Measurements from ENCODE around the gene LCE1D.

The LCE1D gene

DNA sequence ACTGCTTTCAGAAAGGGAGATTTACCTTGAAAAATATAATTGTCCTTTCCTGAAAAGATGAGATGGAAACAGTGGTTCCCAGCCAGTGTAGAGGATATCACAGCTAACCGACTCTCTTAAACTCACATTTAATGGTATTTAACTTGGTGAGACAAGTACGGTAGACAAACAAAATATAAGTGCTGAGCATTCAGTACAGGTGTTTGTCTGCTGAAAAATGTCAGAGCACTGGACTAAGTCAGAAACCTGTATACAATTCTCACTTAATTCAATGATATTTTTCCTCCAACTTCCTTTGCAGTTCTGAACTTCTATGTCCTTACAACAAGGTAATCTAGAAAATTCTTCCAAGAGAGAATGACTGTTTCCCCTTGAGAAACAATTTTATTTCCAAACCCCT lies 15.2 kb downstream of the LCE1D start, which contains the start of gene LCE1B:
Gene LCE1B, plus strand, starts transcription at position 301 of the 400 bp plus-strand sequence. CDS start 476 bp downstream, outside the sequence.
- DNase-seq (ENCODE audit: low read depth in 2 of 2), result no peak

DNA sequence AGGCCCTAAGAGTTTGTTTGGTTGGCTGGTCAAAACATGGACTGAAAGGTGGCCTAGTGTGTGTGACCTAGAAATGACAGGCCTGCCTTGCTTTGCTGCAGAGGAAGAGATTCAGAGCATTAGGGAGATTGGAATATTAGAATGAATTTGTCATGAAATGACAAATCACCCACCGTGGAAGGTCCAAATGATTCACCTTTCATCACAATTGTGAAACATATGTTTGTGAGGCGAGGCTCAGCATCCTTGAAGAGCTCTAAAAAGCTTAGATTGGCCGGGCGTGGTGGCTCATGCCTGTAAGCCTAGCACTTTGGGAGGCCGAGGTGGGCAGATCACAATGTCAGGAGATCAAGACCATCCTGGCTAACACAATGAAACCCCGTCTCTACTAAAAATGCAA lies 20.8 kb downstream of the LCE1D start:
- DNase-seq (ENCODE audit: low read depth in 2 of 2), result no peak

DNA sequence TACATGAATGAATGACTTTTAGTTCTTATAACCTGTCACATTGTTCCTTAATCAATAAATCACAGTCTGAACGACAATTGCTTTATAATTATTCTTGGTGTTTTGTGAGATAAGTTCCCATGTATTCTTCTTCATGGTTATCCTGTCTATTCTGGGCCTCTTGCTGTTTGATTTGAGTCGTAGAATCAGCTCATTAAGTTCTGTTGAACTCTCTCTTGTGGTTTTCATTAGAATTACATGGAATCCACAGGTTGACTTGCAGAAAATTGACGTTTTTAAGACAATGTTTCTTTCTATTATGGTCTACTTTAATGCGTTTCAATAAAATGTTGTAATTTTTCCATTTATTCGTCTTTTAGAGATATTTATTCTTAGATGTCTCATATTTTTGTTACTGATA lies 26.8 kb downstream of the LCE1D start:
- DNase-seq (ENCODE audit: low read depth in 2 of 2), result no peak

DNA sequence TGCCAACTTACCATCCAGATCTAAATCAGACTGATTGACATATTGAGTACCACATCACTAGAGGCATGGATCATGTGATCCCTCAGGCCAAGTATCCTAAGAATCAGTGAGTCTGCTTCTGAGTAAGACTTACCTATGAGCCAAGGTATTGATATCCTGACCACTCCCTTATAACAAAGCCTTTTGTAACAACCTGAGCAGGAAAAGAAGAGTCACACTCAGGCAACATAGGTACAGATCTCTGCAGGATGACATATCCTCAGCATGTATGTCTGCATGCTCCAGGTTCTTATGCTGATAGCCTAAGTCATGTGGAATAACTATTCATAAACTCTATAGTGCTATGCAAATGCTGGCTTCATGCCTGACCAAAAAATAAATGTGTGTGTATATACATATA lies 28.4 kb downstream of the LCE1D start:
- no peak for DNase-seq (ENCODE audit: low read depth in 2 of 2)

DNA sequence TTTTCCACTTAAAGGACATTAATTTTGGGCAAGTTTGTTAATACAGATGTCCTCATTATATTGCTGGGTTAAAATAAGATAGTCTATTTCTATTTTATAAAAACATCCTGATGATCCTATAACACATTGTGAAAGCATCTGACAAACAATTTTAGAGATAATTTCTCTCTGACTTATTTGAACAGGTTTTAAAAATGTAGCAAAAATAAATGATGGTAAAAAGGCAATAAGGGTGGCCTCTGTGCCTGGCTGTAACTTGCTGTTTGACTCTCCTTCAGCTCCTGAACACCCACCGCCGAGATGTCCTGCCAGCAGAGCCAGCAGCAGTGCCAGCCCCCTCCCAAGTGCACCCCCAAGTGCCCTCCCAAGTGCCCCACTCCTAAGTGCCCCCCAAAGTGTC lies 30.7 kb downstream of the LCE1D start, which contains the start of gene LCE1A:
Gene LCE1A, plus strand, starts transcription at position 301 of the 400 bp plus-strand sequence. Its CDS starts 0 bp downstream, at position 301.
- DNase-seq (ENCODE audit: low read depth in 2 of 2), result no peak

DNA sequence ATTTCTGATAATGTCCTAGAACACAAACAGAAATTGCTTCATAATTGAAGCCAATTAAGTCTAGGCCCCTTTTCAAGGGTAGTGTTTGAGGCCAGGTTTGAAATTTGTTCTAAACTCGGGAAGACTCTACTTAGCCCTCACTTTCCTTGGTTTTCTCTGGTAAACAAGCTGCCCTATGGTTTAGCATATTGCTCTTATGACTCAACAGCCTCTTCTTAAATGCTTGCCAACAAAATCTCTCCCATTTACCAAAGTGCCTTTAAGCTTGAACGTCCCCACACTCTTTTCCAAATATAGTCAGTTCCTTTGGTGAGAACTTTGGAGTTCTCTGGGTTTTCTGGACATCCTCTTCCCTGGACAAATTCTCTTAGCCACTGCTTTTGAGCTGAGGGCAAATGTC lies 40.3 kb downstream of the LCE1D start:
- no peak for DNase-seq (ENCODE audit: low read depth in 2 of 2)

DNA sequence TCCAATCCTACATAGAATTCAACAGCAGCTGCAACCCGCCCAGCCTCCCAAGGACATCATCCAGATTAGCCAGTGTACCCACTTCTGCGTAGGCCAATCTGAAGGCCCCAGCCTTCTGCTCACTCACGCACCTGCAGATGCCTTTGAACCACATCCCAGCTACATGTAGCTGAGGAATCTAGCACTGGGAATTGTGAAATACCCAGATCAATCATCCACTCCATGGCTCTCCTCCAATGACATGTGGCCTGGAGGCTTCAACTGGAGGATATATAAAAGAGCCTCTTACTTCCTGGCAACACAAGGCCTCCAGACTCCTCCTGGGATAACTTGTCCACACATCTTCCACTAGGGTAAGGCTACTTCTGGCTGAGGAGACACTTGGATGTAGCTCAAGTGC lies 46.0 kb downstream of the LCE1D start, which contains the start of gene LCE6A:
Gene LCE6A, plus strand, starts transcription at position 301 of the 400 bp plus-strand sequence. CDS start 665 bp downstream, outside the sequence.
- DNase-seq (ENCODE audit: low read depth in 2 of 2), result no peak
